Suprapubic skin (tissue), 4 donors: ENCODE data around the gene SPSB4. TPM values are rescaled to one million over a fixed set of nuclear protein-coding genes. Genes with fewer than 3 reads are reported as not detected.
"Not testable (repeated sequence)": the region's sequence is repeated elsewhere in the genome, so short reads cannot be mapped to it uniquely, and the experiment has no call there.

ENCODE experiments used
- DNase-seq, 2 donors: peaks; one replicate each; pipeline ENCODE4 v3.0.0-alpha.2; 2019; ENCODE audit warnings: low spot score in 2 of 2
- H3K27ac ChIP-seq: fragments of 200-600 bp; sonication (generic); one replicate; pipeline ENCODE4 v1.5.1; 2019
- H3K27me3 ChIP-seq: fragments of 200-600 bp; sonication (generic); one replicate; pipeline ENCODE4 v1.5.1; 2019
- H3K36me3 ChIP-seq: fragments of 200-600 bp; sonication (generic); one replicate; pipeline ENCODE4 v1.5.1; 2019
- H3K4me1 ChIP-seq: fragments of 200-600 bp; sonication (generic); one replicate; pipeline ENCODE4 v1.5.1; 2019
- H3K4me3 ChIP-seq: fragments of 200-600 bp; sonication (generic); one replicate; pipeline ENCODE4 v1.5.1; 2019; ENCODE audit warnings: mild to moderate bottlenecking
- H3K9me3 ChIP-seq: fragments of 200-600 bp; sonication (generic); one replicate; pipeline ENCODE4 v1.5.1; 2019
- EP300 ChIP-seq: sonication (generic); formaldehyde crosslinking; IDR thresholded peaks from one replicate; pipeline ENCODE4 v1.6.1; 2017; ENCODE audit warnings: antibody characterized with exemption
- POLR2A ChIP-seq, 2 donors: fragments of 450-650 bp; IDR thresholded peaks; one replicate each; pipeline ENCODE4 v1.6.1; 2017; ENCODE audit warnings: antibody characterized with exemption in 2 of 2, mild to moderate bottlenecking in 2 of 2, moderate library complexity in 2 of 2
- POLR2AphosphoS5 ChIP-seq, 3 donors: sonication (generic); formaldehyde crosslinking; IDR thresholded peaks; one replicate each; pipeline ENCODE4 v1.6.1; 2017; ENCODE audit warnings: antibody characterized with exemption in 3 of 3
- WGBS: methylation state at CpG from one replicate; pipeline ENCODE4 v1.1.5; 2018; 5-methylcytosine and 5-hydroxymethylcytosine counted together
- total RNA-seq, 4 donors: library from RNA; depleted of rRNA; stranded (reverse); fragments of >200 nt; gene quantifications; one replicate each; pipeline ENCODE4 v1.1.0, GENCODE V29; 2016
- TF ChIP-seq, protein P1 (sequence below), 2 donors: fragments of 200-600 bp in 1 of 2; fragments of 450-650 bp in 1 of 2; sonication (generic) in 1 of 2; IDR thresholded peaks; one replicate each; pipeline ENCODE4 v1.5.1; 2016 to 2019; ENCODE audit warnings: antibody characterized with exemption in 2 of 2, mild to moderate bottlenecking in 1 of 2, moderate library complexity in 1 of 2

SPSB4 gene
- total RNA-seq, 4 donors from 2014 or later, result 0.51 to 0.81 TPM; not detected in 2

DNA sequence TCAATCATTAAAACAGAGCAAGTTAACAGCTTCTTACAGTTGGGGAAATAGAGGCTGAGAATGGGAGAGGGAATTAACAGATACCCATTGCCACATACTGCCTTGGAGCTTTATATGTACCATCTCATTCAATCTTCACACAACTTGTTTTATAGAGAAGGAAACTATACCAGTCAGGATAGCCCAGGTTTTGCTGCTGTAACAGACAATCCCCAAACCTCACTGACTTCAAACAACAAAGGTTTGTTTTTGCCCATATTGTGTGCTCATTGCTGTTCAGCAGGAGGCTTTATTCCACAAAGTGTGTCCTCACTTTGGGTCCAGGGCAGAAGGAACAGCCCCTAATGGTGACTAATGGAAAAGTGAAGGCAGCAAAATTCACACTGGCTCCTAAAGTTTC is 59.2 kb downstream of the SPSB4 start:
- Histone ChIP-seq H3K27me3 (no peaks in the 10 kb centered on the region), H3K27ac (no peak overlapping the region), H3K9me3 (no peaks in the 10 kb centered on the region), H3K4me3 (no peak overlapping the region), H3K4me1 (peaks cover 4% of the 10 kb centered on the region), H3K36me3 (no peaks in the 10 kb centered on the region)
- TF ChIP-seq, protein P1, sequence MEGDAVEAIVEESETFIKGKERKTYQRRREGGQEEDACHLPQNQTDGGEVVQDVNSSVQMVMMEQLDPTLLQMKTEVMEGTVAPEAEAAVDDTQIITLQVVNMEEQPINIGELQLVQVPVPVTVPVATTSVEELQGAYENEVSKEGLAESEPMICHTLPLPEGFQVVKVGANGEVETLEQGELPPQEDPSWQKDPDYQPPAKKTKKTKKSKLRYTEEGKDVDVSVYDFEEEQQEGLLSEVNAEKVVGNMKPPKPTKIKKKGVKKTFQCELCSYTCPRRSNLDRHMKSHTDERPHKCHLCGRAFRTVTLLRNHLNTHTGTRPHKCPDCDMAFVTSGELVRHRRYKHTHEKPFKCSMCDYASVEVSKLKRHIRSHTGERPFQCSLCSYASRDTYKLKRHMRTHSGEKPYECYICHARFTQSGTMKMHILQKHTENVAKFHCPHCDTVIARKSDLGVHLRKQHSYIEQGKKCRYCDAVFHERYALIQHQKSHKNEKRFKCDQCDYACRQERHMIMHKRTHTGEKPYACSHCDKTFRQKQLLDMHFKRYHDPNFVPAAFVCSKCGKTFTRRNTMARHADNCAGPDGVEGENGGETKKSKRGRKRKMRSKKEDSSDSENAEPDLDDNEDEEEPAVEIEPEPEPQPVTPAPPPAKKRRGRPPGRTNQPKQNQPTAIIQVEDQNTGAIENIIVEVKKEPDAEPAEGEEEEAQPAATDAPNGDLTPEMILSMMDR (IDR thresholded peaks at IDR 0.05), result no peak
- TF ChIP-seq EP300, result no peak
- no peak for TF ChIP-seq POLR2A (IDR thresholded peaks at IDR 0.05)
- TF ChIP-seq POLR2AphosphoS5 (IDR thresholded peaks at IDR 0.05), result no peak
- DNase-seq, result peak in 1 of 2 donors; percentile 6

DNA sequence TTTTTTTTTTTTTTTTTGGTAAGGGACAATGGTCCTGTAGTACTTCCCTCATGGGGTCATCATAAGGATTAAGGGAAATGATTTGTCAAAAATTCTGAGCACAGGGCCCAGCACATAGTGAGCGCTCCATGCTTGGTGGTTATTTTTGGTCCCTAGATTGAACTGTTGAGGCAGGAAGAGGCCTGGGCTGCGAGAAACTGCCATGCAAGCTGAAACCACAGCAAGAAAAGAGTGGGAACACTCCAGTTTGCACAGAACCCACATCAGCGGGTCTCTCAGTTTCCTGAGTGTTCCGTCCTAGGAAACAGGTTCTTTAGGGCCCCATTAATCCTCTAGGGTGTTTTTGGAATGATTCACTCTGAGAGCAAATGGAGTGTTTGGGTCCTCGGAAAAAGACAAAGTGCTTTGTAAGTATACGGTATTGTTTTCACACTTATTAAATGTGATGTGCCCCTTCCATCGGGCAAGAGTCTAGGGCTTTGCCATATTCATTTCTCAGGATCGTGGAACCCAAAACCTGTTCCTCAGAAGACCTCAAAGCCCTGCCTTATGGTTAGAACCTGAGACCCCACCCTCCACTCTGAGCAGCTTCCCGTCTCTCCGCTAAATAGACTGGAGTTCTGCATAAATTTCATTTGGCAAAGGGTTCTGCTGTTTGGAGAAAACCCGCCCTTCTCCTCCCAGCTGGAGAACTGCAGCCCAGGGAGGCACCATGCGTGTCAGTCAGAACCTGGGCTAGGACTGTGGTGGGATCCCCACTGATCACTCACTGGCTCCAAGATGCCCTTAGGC is 60.4 kb downstream of the SPSB4 start:
- peak in 1 of 2 donors; percentile 43 for DNase-seq
- WGBS, result 80% methylated on average over 11 of the region's 12 CpGs
- no peaks in the 10 kb centered on the region for H3K27me3 ChIP-seq
- no peaks in the 10 kb centered on the region for H3K36me3 ChIP-seq
- H3K4me1 ChIP-seq, result peaks cover 6% of the 10 kb centered on the region
- H3K27ac ChIP-seq, result no peak overlapping the region
- no peak overlapping the region for H3K4me3 ChIP-seq
- TF ChIP-seq POLR2A (IDR thresholded peaks at IDR 0.05), result no peak
- TF ChIP-seq POLR2AphosphoS5 (IDR thresholded peaks at IDR 0.05), result no peak
- TF ChIP-seq EP300, result no peak
- TF ChIP-seq, protein P1 (IDR thresholded peaks at IDR 0.05), result no peak
- no peaks in the 10 kb centered on the region for H3K9me3 ChIP-seq

DNA sequence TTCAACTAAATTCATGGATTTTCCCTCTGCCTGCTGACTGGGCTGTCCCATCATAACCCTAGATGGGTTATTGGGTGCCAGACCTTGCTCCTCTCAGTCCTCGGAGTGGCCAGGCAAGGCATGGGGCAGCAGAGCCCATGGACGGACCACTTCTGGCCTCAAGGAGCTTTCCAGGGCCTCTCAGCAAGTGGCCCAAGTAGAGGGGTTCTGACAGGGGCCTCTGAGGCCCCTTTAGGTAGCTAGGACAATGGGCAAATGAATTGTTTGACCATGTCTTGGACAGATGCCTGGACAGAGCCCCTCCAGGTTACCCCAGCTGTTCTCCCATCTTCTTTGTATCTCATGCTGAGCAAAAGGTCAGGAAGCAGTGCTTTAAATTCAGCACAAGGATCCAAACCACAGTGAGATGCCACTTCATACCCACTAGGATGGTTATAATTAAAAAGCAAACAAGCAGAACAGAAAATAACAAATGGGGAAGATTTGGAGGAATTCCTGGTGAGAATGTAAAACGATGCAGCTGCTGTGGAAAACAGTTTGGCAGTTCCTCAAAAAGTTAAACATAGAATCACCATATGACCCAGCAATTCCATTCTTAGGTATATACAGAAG is 61.6 kb downstream of the SPSB4 start:
- no peak overlapping the region for H3K27ac ChIP-seq
- WGBS, result 74% methylated on average over 3 of the region's 3 CpGs
- peaks cover 6% of the 10 kb centered on the region for H3K4me1 ChIP-seq
- no peaks in the 10 kb centered on the region for H3K9me3 ChIP-seq
- H3K4me3 ChIP-seq, result no peak overlapping the region
- no peaks in the 10 kb centered on the region for H3K27me3 ChIP-seq
- DNase-seq, result peak in 1 of 2 donors; percentile 34
- TF ChIP-seq POLR2AphosphoS5 (IDR thresholded peaks at IDR 0.05), result no peak
- no peak for TF ChIP-seq EP300
- TF ChIP-seq, protein P1 (IDR thresholded peaks at IDR 0.05), result no peak
- no peak for TF ChIP-seq POLR2A (IDR thresholded peaks at IDR 0.05)
- H3K36me3 ChIP-seq, result no peaks in the 10 kb centered on the region

DNA sequence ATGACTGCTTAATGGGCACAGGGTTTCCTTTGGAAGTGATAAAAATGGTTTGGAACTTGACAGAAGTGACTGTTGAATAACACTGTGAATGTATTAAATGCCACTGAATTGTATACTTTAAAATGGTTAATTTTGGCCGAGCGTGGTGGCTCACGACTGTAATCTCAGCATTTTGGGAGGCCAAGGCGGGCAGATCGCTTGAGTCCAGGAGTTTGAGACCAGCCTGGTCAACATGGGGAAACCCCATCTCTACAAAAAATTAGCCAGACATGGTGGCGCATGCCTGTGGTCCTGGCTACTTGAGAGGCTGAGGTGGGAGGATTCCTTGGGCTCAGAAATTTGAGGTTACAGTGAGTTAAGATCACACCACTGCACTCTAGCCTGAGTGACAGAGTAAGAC is 62.5 kb downstream of the SPSB4 start:
- not testable (repeated sequence) for H3K27ac ChIP-seq, H3K27me3 ChIP-seq, H3K4me3 ChIP-seq, H3K4me1 ChIP-seq, H3K36me3 ChIP-seq, H3K9me3 ChIP-seq
- 92% methylated on average over 6 of the region's 6 CpGs for WGBS
- peak in 1 of 2 donors; percentile 12 for DNase-seq

DNA sequence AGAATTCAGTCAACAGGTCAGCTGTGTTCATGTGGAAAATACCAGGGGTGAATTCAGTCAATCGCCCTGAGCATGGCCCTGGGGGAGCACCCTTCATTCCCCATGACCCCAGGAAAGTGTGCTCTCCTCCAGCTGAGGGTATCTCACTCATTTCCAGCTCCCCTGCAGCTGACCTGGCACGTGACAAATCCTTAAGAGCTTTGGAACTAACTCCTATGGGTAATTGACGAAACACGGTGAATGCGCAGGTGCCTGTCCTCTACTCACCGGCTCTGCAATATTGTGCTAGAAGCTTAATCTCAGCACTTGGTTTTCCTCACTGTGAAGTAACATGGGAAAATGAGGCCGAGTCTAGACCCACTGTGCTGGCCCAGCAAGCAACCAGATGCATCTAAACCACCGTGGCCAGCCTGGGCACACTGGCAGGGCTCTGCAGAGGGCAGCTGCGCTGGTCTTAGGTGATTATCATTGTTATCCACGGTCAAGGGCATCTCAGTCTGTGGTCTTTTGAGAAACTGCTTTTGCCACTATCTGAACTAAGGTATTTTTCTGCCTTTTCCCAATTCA is 63.1 kb downstream of the SPSB4 start:
- Histone ChIP-seq H3K9me3 (no peaks in the 10 kb centered on the region), H3K27ac (no peak overlapping the region), H3K4me3 (no peak overlapping the region), H3K36me3 (no peaks in the 10 kb centered on the region), H3K4me1 (peaks cover 6% of the 10 kb centered on the region), H3K27me3 (no peaks in the 10 kb centered on the region)
- TF ChIP-seq, protein P1 (IDR thresholded peaks at IDR 0.05), result no peak
- no peak for TF ChIP-seq POLR2A (IDR thresholded peaks at IDR 0.05)
- peak in 1 of 2 donors; percentile 53 for DNase-seq
- 91% methylated on average over 10 of the region's 10 CpGs for WGBS
